Neural progenitor cell (in vitro differentiated cells): ENCODE results near the gene SVBP.

Source experiments
- CTCF ChIP-seq: fragments of 200-600 bp; sonication (generic); IDR thresholded peaks from 2 replicates; pipeline ENCODE4 v1.5.1; 2017; ENCODE audit warnings: antibody characterized with exemption, mild to moderate bottlenecking
- EZH2 ChIP-seq: fragments of 200-600 bp; sonication (generic); IDR thresholded peaks from 2 replicates; pipeline ENCODE4 v1.6.1; 2017; ENCODE audit warnings: antibody characterized with exemption, mild to moderate bottlenecking, moderate library complexity
- EZH2phosphoT487 ChIP-seq: fragments of 200-600 bp; sonication (generic); IDR thresholded peaks from 2 replicates; pipeline ENCODE4 v1.6.1; 2017; ENCODE audit warnings: antibody characterized with exemption

GRCh38 chr1:42847721-42848460 lies 30.7 kb upstream of the SVBP start:
- TF ChIP-seq CTCF: no peak
- no peak for TF ChIP-seq EZH2phosphoT487
- no peak for TF ChIP-seq EZH2
